Mucosa of stomach (tissue), 1 donor: ENCODE data around the gene ENHO.

Experiments
- H3K27me3 ChIP-seq: one replicate; pipeline ENCODE4 v1.7.0; 2013; ENCODE audit warnings: mild to moderate bottlenecking, low read length; ENCODE audit not compliant: control insufficient read depth, insufficient read depth
- H3K36me3 ChIP-seq: one replicate; pipeline ENCODE4 v1.7.0; 2013; ENCODE audit warnings: low read length; ENCODE audit not compliant: control insufficient read depth, insufficient read depth
- H3K4me1 ChIP-seq: one replicate; pipeline ENCODE4 v1.7.0; 2013; ENCODE audit warnings: mild to moderate bottlenecking, low read length; ENCODE audit not compliant: control insufficient read depth, insufficient read depth
- H3K4me3 ChIP-seq: one replicate; pipeline ENCODE4 v1.7.0; 2013; ENCODE audit warnings: low read length
- H3K9ac ChIP-seq: one replicate; pipeline ENCODE4 v1.7.0; 2013; ENCODE audit warnings: mild to moderate bottlenecking, low read length, moderate library complexity
- H3K9me3 ChIP-seq: one replicate; pipeline ENCODE4 v1.7.0; 2013; ENCODE audit warnings: mild to moderate bottlenecking, low read length, moderate library complexity; ENCODE audit not compliant: control insufficient read depth
- donor health status: Pancreatic carcinoma.

The ENHO gene

GRCh38 chr9:34500623-34501267 is 22.0 kb downstream of the ENHO start:
- no peaks in the 10 kb centered on the region for H3K9me3 ChIP-seq
- H3K4me1 ChIP-seq: peaks cover 5% of the 10 kb centered on the region
- no peak overlapping the region for H3K4me3 ChIP-seq
- H3K27me3 ChIP-seq: peaks cover 8% of the 10 kb centered on the region
- H3K9ac ChIP-seq: no peak overlapping the region
- H3K36me3 ChIP-seq: no peaks in the 10 kb centered on the region

GRCh38 chr9:34499076-34499475 is 23.7 kb downstream of the ENHO start:
- peaks cover 8% of the 10 kb centered on the region for H3K27me3 ChIP-seq
- H3K36me3 ChIP-seq: no peaks in the 10 kb centered on the region
- peaks cover 5% of the 10 kb centered on the region for H3K4me1 ChIP-seq
- H3K9me3 ChIP-seq: no peaks in the 10 kb centered on the region
- H3K9ac ChIP-seq: no peak overlapping the region
- H3K4me3 ChIP-seq: no peak overlapping the region

GRCh38 chr9:34498553-34498952 is 24.2 kb downstream of the ENHO start:
- Histone ChIP-seq H3K27me3 (peaks cover 8% of the 10 kb centered on the region), H3K9ac (no peak overlapping the region), H3K4me1 (peaks cover 5% of the 10 kb centered on the region), H3K9me3 (no peaks in the 10 kb centered on the region), H3K4me3 (no peak overlapping the region), H3K36me3 (no peaks in the 10 kb centered on the region)

GRCh38 chr9:34496149-34496712 is 26.6 kb downstream of the ENHO start:
- peaks cover 8% of the 10 kb centered on the region for H3K27me3 ChIP-seq
- no peaks in the 10 kb centered on the region for H3K36me3 ChIP-seq
- H3K9me3 ChIP-seq: no peaks in the 10 kb centered on the region
- H3K9ac ChIP-seq: no peak overlapping the region
- H3K4me1 ChIP-seq: no peaks in the 10 kb centered on the region
- H3K4me3 ChIP-seq: no peak overlapping the region

GRCh38 chr9:34493972-34494535 is 28.7 kb downstream of the ENHO start:
- Histone ChIP-seq H3K27me3 (no peaks in the 10 kb centered on the region), H3K9ac (no peak overlapping the region)

GRCh38 chr9:34492051-34492450 is 30.7 kb downstream of the ENHO start:
- no peaks in the 10 kb centered on the region for H3K9me3 ChIP-seq
- no peak overlapping the region for H3K4me3 ChIP-seq
- H3K9ac ChIP-seq: no peak overlapping the region
- no peaks in the 10 kb centered on the region for H3K36me3 ChIP-seq
- H3K4me1 ChIP-seq: no peaks in the 10 kb centered on the region
- no peaks in the 10 kb centered on the region for H3K27me3 ChIP-seq

More at GRCh38 chr9:34493972-34494535, 28.7 kb downstream of the ENHO start:
- H3K36me3 ChIP-seq: no peaks in the 10 kb centered on the region
- no peaks in the 10 kb centered on the region for H3K4me1 ChIP-seq
- no peaks in the 10 kb centered on the region for H3K9me3 ChIP-seq
- H3K4me3 ChIP-seq: no peak overlapping the region

GRCh38 chr9:34491596-34491995 is 31.2 kb downstream of the ENHO start:
- no peaks in the 10 kb centered on the region for H3K9me3 ChIP-seq
- H3K4me3 ChIP-seq: no peak overlapping the region
- H3K4me1 ChIP-seq: no peaks in the 10 kb centered on the region
- H3K9ac ChIP-seq: no peak overlapping the region
- no peaks in the 10 kb centered on the region for H3K27me3 ChIP-seq
- H3K36me3 ChIP-seq: no peaks in the 10 kb centered on the region

GRCh38 chr9:34490760-34491159 is 32.0 kb downstream of the ENHO start:
- Histone ChIP-seq H3K4me3 (no peak overlapping the region), H3K9me3 (no peaks in the 10 kb centered on the region), H3K36me3 (no peaks in the 10 kb centered on the region), H3K27me3 (no peaks in the 10 kb centered on the region), H3K4me1 (no peaks in the 10 kb centered on the region), H3K9ac (no peak overlapping the region)

GRCh38 chr9:34490360-34490759 is 32.4 kb downstream of the ENHO start:
- H3K4me1 ChIP-seq: no peaks in the 10 kb centered on the region
- no peaks in the 10 kb centered on the region for H3K27me3 ChIP-seq
- H3K4me3 ChIP-seq: no peak overlapping the region
- no peaks in the 10 kb centered on the region for H3K9me3 ChIP-seq
- no peaks in the 10 kb centered on the region for H3K36me3 ChIP-seq
- H3K9ac ChIP-seq: no peak overlapping the region

GRCh38 chr9:34486572-34486971 is 36.2 kb downstream of the ENHO start:
- H3K36me3 ChIP-seq: no peaks in the 10 kb centered on the region
- no peaks in the 10 kb centered on the region for H3K27me3 ChIP-seq
- no peaks in the 10 kb centered on the region for H3K4me1 ChIP-seq
- H3K4me3 ChIP-seq: no peak overlapping the region
- no peaks in the 10 kb centered on the region for H3K9me3 ChIP-seq
- no peak overlapping the region for H3K9ac ChIP-seq

GRCh38 chr9:34485822-34486221 is 37.0 kb downstream of the ENHO start:
- H3K9me3 ChIP-seq: no peaks in the 10 kb centered on the region
- no peaks in the 10 kb centered on the region for H3K4me1 ChIP-seq
- H3K4me3 ChIP-seq: no peak overlapping the region
- H3K27me3 ChIP-seq: no peaks in the 10 kb centered on the region
- no peak overlapping the region for H3K9ac ChIP-seq
- no peaks in the 10 kb centered on the region for H3K36me3 ChIP-seq

GRCh38 chr9:34484678-34485077 is 38.1 kb downstream of the ENHO start:
- H3K27me3 ChIP-seq: no peaks in the 10 kb centered on the region
- no peak overlapping the region for H3K9ac ChIP-seq
- no peaks in the 10 kb centered on the region for H3K9me3 ChIP-seq
- H3K4me3 ChIP-seq: no peak overlapping the region
- no peaks in the 10 kb centered on the region for H3K4me1 ChIP-seq
- no peaks in the 10 kb centered on the region for H3K36me3 ChIP-seq
